Measurements from ENCODE around the gene ZNF503. TPM values are rescaled to one million over a fixed set of nuclear protein-coding genes. Genes with fewer than 3 reads are reported as not detected.

The ZNF503 gene
- total RNA-seq, 2 experiments from 2014 or later = 0.38 to 0.47 TPM

- Histone ChIP-seq H3K4me1 (ENCODE audit: insufficient read depth, low read length) (no peaks in the 10 kb centered on the region), H3K36me3 (ENCODE audit: insufficient read depth, low read length) (no peaks in the 10 kb centered on the region), H3K27ac (ENCODE audit: low read depth in 1 of 2, low read length in 2 of 2) (no peak overlapping the region), H3K4me3 (ENCODE audit: low read length) (no peak overlapping the region), H3K27me3 (ENCODE audit: control insufficient read depth in 1 of 2, insufficient read depth in 2 of 2, low read length in 2 of 2) (peaks cover 0 to 6% of the 10 kb centered on the region in 2 experiments), H3K9me3 (ENCODE audit: control insufficient read depth in 1 of 2, insufficient read depth in 1 of 2, low read length in 2 of 2) (peaks cover 3 to 19% of the 10 kb centered on the region in 2 experiments)
- Mint-ChIP-seq H3K27me3 (peaks cover 31% of the 10 kb centered on the region), H3K36me3 (ENCODE audit: low read depth) (no peaks in the 10 kb centered on the region), H3K4me1 (ENCODE audit: low read depth) (no peaks in the 10 kb centered on the region), H3K4me3 (no peak overlapping the region), H3K27ac (no peak overlapping the region), H3K9me3 (peaks cover 12% of the 10 kb centered on the region)
- POLR2A ChIA-PET = no interaction called here
- CTCF ChIA-PET = no interaction called here
- ATAC-seq (ENCODE audit: poor library complexity) (no peak), DNase-seq (no peak)
- no peak for TF ChIP-seq CTCF (IDR thresholded peaks at IDR 0.05)
- intact Hi-C loops (cut with DNase I, micrococcal nuclease) = no loop called here
Observed at GRCh38 chr10:75446508-75446907, 44.9 kb upstream of the ZNF503 start.

GRCh38 chr10:75444781-75445386, 43.3 kb upstream of the ZNF503 start:
- Histone ChIP-seq H3K9me3 (ENCODE audit: control insufficient read depth in 1 of 2, insufficient read depth in 1 of 2, low read length in 2 of 2) (peaks cover 3 to 19% of the 10 kb centered on the region in 2 experiments), H3K27ac (ENCODE audit: low read depth in 1 of 2, low read length in 2 of 2) (no peak overlapping the region), H3K4me3 (ENCODE audit: low read length) (no peak overlapping the region), H3K36me3 (ENCODE audit: insufficient read depth, low read length) (no peaks in the 10 kb centered on the region), H3K27me3 (ENCODE audit: control insufficient read depth in 1 of 2, insufficient read depth in 2 of 2, low read length in 2 of 2) (peaks cover 0 to 3% of the 10 kb centered on the region in 2 experiments), H3K4me1 (ENCODE audit: insufficient read depth, low read length) (no peaks in the 10 kb centered on the region)
- Mint-ChIP-seq H3K4me3 (no peak overlapping the region), H3K9me3 (peaks cover 12% of the 10 kb centered on the region), H3K27me3 (peaks cover 31% of the 10 kb centered on the region), H3K36me3 (ENCODE audit: low read depth) (no peaks in the 10 kb centered on the region), H3K27ac (no peak overlapping the region), H3K4me1 (ENCODE audit: low read depth) (no peaks in the 10 kb centered on the region)
- CTCF ChIA-PET = no interaction called here
- POLR2A ChIA-PET = no interaction called here
- no peak for DNase-seq
- intact Hi-C loops (cut with DNase I, micrococcal nuclease) = no loop called here
- no peak for ATAC-seq (ENCODE audit: poor library complexity)
- no peak for TF ChIP-seq CTCF (IDR thresholded peaks at IDR 0.05)

GRCh38 chr10:75443362-75443761, 41.8 kb upstream of the ZNF503 start:
- H3K27me3 Mint-ChIP-seq = peaks cover 37% of the 10 kb centered on the region
- H3K27ac Mint-ChIP-seq = no peak overlapping the region
- ChIA-PET POLR2A (no interaction called here), CTCF (no interaction called here)
- H3K4me3 Mint-ChIP-seq = no peak overlapping the region
- peaks cover 3 to 19% of the 10 kb centered on the region in 2 experiments for H3K9me3 ChIP-seq (ENCODE audit: control insufficient read depth in 1 of 2, insufficient read depth in 1 of 2, low read length in 2 of 2)
- H3K9me3 Mint-ChIP-seq = peaks cover 12% of the 10 kb centered on the region
- H3K4me3 ChIP-seq (ENCODE audit: low read length) = no peak overlapping the region
- intact Hi-C loops (cut with DNase I, micrococcal nuclease) = no loop called here
- no peaks in the 10 kb centered on the region for H3K4me1 Mint-ChIP-seq (ENCODE audit: low read depth)
- H3K4me1 ChIP-seq (ENCODE audit: insufficient read depth, low read length) = no peaks in the 10 kb centered on the region
- peaks cover 0 to 7% of the 10 kb centered on the region in 2 experiments for H3K27me3 ChIP-seq (ENCODE audit: control insufficient read depth in 1 of 2, insufficient read depth in 2 of 2, low read length in 2 of 2)
- no peaks in the 10 kb centered on the region for H3K36me3 ChIP-seq (ENCODE audit: insufficient read depth, low read length)
- ATAC-seq (ENCODE audit: poor library complexity) (no peak), DNase-seq (no peak)
- H3K27ac ChIP-seq (ENCODE audit: low read depth in 1 of 2, low read length in 2 of 2) = no peak overlapping the region
- no peak for TF ChIP-seq CTCF (IDR thresholded peaks at IDR 0.05)
- H3K36me3 Mint-ChIP-seq (ENCODE audit: low read depth) = no peaks in the 10 kb centered on the region

Measured in CD4-positive, alpha-beta T cell (primary cell).